B cell (primary cell): Measurements from ENCODE around the gene ADPRS.

Experiments
- CTCF ChIP-seq: fragments of 200-600 bp; IDR thresholded peaks from one replicate; pipeline ENCODE4 v1.8.0; 2022; ENCODE audit warnings: antibody characterized with exemption, mild to moderate bottlenecking
- EZH2 ChIP-seq: IDR thresholded peaks from 2 replicates; pipeline ENCODE4 v1.6.1; 2012; ENCODE audit warnings: borderline replicate concordance, low read depth, mild to moderate bottlenecking, moderate library complexity, low read length; ENCODE audit not compliant: insufficient read depth, poor library complexity, severe bottlenecking

GRCh38 chr1:36137226-36137625, 48.5 kb downstream of the ADPRS start:
- no peak for TF ChIP-seq CTCF
- TF ChIP-seq EZH2 = no peak
